GM12878 (cell line): Measurements from ENCODE around the gene LPA.
"Not testable (repeated sequence)": the region's sequence is repeated elsewhere in the genome, so short reads cannot be mapped to it uniquely, and the experiment has no call there.

ENCODE experiments used
- CEBPB ChIP-seq, 2 experiments: fragments of 150-350 bp in 1 of 2; IDR thresholded peaks; 2 replicates each; pipeline ENCODE4 v1.6.1; 2012 to 2014; ENCODE audit warnings: low read depth in 2 of 2, low read length in 2 of 2, borderline replicate concordance in 1 of 2, inconsistent platforms in 1 of 2
- HDGF ChIP-seq: fragments of 450-650 bp; IDR thresholded peaks from 2 replicates; pipeline ENCODE4 v1.6.1; 2016; ENCODE audit warnings: antibody characterized with exemption
- NFIC ChIP-seq: IDR thresholded peaks from 2 replicates; pipeline ENCODE4 v1.6.1; 2012; ENCODE audit warnings: low read depth, mild to moderate bottlenecking, inconsistent platforms, low read length, moderate library complexity
- PML ChIP-seq: IDR thresholded peaks from 2 replicates; pipeline ENCODE4 v1.6.1; 2012; ENCODE audit warnings: low read length, inconsistent platforms
- POLR2A ChIP-seq: IDR thresholded peaks from 2 replicates; pipeline ENCODE4 v1.6.1; 2011; ENCODE audit warnings: low read depth, mild to moderate bottlenecking, low read length
- RELA ChIP-seq: fragments of 450-650 bp; IDR thresholded peaks from 2 replicates; pipeline ENCODE4 v1.8.0; 2014; ENCODE audit warnings: borderline replicate concordance; ENCODE audit not compliant: partially characterized antibody
- ZSCAN29 ChIP-seq: fragments of 450-650 bp; IDR thresholded peaks from 2 replicates; pipeline ENCODE4 v1.6.1; 2017; ENCODE audit warnings: mild to moderate bottlenecking, moderate library complexity
- TF ChIP-seq, protein P1 (sequence below): fragments of 450-650 bp; IDR thresholded peaks from 2 replicates; pipeline ENCODE4 v1.6.1; 2017; ENCODE audit warnings: borderline replicate concordance
- TF ChIP-seq, protein P2 (sequence below): IDR thresholded peaks from 2 replicates; pipeline ENCODE4 v1.6.1; 2012; ENCODE audit warnings: low read depth, low read length, improper control_type of control experiment
- TF ChIP-seq, protein P3 (sequence below): fragments of 450-650 bp; IDR thresholded peaks from 2 replicates; pipeline ENCODE4 v1.6.1; 2017; ENCODE audit warnings: mild to moderate bottlenecking
- TF ChIP-seq, protein P4 (sequence below), 3 experiments: IDR thresholded peaks in 2 of 3; conservative IDR thresholded peaks in 1 of 3; 2 replicates each; pipeline ENCODE4 v1.5.1; 2011; ENCODE audit warnings: low read depth in 3 of 3, low read length in 3 of 3, mild to moderate bottlenecking in 3 of 3, control low read depth in 2 of 3, moderate library complexity in 2 of 3, inconsistent platforms in 1 of 3, mixed read lengths in 1 of 3; ENCODE audit not compliant: control insufficient read depth in 2 of 3, insufficient read depth in 1 of 3; ENCODE audit errors: extremely low read depth in 1 of 3

DNA sequence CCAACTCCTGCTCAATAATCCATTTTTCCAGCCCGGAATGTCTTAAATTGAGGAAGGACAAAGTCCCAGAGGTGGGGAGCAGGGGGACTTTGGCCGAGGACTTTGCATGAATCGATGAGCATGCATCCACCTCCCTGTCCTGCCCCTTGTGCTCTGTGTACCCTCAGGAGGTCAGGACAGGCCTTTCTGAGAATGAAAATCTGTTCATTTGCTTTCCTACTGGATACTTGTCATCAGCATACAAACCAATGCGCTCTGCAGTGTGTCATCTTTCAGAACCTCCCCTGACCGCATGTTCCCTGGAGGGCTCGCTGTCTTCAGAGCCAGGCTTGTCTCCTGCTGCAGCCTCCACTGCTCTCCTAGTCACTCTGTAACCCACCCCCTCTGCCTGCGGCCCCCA, 40.6 kb upstream of the LPA start:
- TF ChIP-seq, protein P1, sequence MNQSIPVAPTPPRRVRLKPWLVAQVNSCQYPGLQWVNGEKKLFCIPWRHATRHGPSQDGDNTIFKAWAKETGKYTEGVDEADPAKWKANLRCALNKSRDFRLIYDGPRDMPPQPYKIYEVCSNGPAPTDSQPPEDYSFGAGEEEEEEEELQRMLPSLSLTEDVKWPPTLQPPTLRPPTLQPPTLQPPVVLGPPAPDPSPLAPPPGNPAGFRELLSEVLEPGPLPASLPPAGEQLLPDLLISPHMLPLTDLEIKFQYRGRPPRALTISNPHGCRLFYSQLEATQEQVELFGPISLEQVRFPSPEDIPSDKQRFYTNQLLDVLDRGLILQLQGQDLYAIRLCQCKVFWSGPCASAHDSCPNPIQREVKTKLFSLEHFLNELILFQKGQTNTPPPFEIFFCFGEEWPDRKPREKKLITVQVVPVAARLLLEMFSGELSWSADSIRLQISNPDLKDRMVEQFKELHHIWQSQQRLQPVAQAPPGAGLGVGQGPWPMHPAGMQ = not testable (repeated sequence)
- not testable (repeated sequence) for TF ChIP-seq NFIC; CEBPB (IDR thresholded peaks at IDR 0.05; ENCODE audit: borderline replicate concordance in 1 of 2, low read depth in 2 of 2, low read length in 2 of 2); RELA; POLR2A; HDGF; PML; ZSCAN29
- TF ChIP-seq, protein P2, sequence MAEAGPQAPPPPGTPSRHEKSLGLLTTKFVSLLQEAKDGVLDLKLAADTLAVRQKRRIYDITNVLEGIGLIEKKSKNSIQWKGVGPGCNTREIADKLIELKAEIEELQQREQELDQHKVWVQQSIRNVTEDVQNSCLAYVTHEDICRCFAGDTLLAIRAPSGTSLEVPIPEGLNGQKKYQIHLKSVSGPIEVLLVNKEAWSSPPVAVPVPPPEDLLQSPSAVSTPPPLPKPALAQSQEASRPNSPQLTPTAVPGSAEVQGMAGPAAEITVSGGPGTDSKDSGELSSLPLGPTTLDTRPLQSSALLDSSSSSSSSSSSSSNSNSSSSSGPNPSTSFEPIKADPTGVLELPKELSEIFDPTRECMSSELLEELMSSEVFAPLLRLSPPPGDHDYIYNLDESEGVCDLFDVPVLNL = not testable (repeated sequence)
- TF ChIP-seq, protein P3, sequence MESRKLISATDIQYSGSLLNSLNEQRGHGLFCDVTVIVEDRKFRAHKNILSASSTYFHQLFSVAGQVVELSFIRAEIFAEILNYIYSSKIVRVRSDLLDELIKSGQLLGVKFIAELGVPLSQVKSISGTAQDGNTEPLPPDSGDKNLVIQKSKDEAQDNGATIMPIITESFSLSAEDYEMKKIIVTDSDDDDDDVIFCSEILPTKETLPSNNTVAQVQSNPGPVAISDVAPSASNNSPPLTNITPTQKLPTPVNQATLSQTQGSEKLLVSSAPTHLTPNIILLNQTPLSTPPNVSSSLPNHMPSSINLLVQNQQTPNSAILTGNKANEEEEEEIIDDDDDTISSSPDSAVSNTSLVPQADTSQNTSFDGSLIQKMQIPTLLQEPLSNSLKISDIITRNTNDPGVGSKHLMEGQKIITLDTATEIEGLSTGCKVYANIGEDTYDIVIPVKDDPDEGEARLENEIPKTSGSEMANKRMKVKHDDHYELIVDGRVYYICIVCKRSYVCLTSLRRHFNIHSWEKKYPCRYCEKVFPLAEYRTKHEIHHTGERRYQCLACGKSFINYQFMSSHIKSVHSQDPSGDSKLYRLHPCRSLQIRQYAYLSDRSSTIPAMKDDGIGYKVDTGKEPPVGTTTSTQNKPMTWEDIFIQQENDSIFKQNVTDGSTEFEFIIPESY = not testable (repeated sequence)
- TF ChIP-seq, protein P4, sequence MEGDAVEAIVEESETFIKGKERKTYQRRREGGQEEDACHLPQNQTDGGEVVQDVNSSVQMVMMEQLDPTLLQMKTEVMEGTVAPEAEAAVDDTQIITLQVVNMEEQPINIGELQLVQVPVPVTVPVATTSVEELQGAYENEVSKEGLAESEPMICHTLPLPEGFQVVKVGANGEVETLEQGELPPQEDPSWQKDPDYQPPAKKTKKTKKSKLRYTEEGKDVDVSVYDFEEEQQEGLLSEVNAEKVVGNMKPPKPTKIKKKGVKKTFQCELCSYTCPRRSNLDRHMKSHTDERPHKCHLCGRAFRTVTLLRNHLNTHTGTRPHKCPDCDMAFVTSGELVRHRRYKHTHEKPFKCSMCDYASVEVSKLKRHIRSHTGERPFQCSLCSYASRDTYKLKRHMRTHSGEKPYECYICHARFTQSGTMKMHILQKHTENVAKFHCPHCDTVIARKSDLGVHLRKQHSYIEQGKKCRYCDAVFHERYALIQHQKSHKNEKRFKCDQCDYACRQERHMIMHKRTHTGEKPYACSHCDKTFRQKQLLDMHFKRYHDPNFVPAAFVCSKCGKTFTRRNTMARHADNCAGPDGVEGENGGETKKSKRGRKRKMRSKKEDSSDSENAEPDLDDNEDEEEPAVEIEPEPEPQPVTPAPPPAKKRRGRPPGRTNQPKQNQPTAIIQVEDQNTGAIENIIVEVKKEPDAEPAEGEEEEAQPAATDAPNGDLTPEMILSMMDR (IDR thresholded peaks at IDR 0.05 in 2 of 3, conservative IDR thresholded peaks at IDR 0.05 in 1 of 3; ENCODE audit: control insufficient read depth in 2 of 3, extremely low read depth in 1 of 3, insufficient read depth in 1 of 3, low read depth in 3 of 3, low read length in 3 of 3) = not testable (repeated sequence)
